Fibroblast of upper back skin (primary cell): ENCODE data around the gene THSD7B.
"Not testable (repeated sequence)": the region's sequence is repeated elsewhere in the genome, so short reads cannot be mapped to it uniquely, and the experiment has no call there.

Source experiments
- DNase-seq: peaks from one replicate; pipeline ENCODE4 v3.0.0-alpha.2; 2013

THSD7B gene

GRCh38 chr2:137435162-137435561 lies 669.8 kb downstream of the THSD7B start:
- peak; percentile 44 for DNase-seq

GRCh38 chr2:137437386-137437785 lies 672.0 kb downstream of the THSD7B start:
- peak; percentile 2 for DNase-seq

GRCh38 chr2:137444970-137445369 lies 679.6 kb downstream of the THSD7B start:
- no peak for DNase-seq

GRCh38 chr2:137449454-137449853 lies 684.1 kb downstream of the THSD7B start:
- no peak for DNase-seq

GRCh38 chr2:137454886-137455285 lies 689.5 kb downstream of the THSD7B start:
- no peak for DNase-seq

- DNase-seq, result peak; percentile 3
Observed at GRCh38 chr2:137467246-137467862, 702.0 kb downstream of the THSD7B start.

- DNase-seq, result no peak
Observed at GRCh38 chr2:137493261-137493660, 727.9 kb downstream of the THSD7B start.

- no peak for DNase-seq
Observed at GRCh38 chr2:137500599-137500998, 735.3 kb downstream of the THSD7B start.

- DNase-seq, result no peak
Observed at GRCh38 chr2:137507237-137507636, 741.9 kb downstream of the THSD7B start.

- no peak for DNase-seq
Observed at GRCh38 chr2:137508739-137509384, 743.5 kb downstream of the THSD7B start.

- DNase-seq, result no peak
Observed at GRCh38 chr2:137511526-137511925, 746.2 kb downstream of the THSD7B start.

- no peak for DNase-seq
Observed at GRCh38 chr2:137521653-137522619, 756.6 kb downstream of the THSD7B start.

GRCh38 chr2:137522620-137523011 lies 757.3 kb downstream of the THSD7B start:
- DNase-seq, result no peak

GRCh38 chr2:137523931-137524330 lies 758.6 kb downstream of the THSD7B start:
- no peak for DNase-seq

- no peak for DNase-seq
Observed at GRCh38 chr2:137525132-137525531, 759.8 kb downstream of the THSD7B start.

GRCh38 chr2:137525641-137526190 lies 760.4 kb downstream of the THSD7B start:
- no peak for DNase-seq

- no peak for DNase-seq
Observed at GRCh38 chr2:137535897-137536296, 770.6 kb downstream of the THSD7B start.

GRCh38 chr2:137539336-137539735 lies 774.0 kb downstream of the THSD7B start:
- no peak for DNase-seq

- DNase-seq, result no peak
Observed at GRCh38 chr2:137547842-137548241, 782.5 kb downstream of the THSD7B start.

GRCh38 chr2:137566387-137566786 lies 801.0 kb downstream of the THSD7B start:
- no peak for DNase-seq

GRCh38 chr2:137570484-137570883 lies 805.1 kb downstream of the THSD7B start:
- no peak for DNase-seq

- not testable (repeated sequence) for DNase-seq
Observed at GRCh38 chr2:137587834-137588233, 822.5 kb downstream of the THSD7B start.

- not testable (repeated sequence) for DNase-seq
Observed at GRCh38 chr2:137588578-137588977, 823.2 kb downstream of the THSD7B start.
